Esophagus (tissue), 2 donors: Measurements from ENCODE around the gene HNF4A. TPM values are rescaled to one million over a fixed set of nuclear protein-coding genes. Genes with fewer than 3 reads are reported as not detected.

Source experiments
- H3K27ac ChIP-seq, 2 donors: one replicate each; pipeline ENCODE4 v1.5.1; 2013; ENCODE audit warnings: low read depth in 2 of 2, mild to moderate bottlenecking in 2 of 2, inconsistent platforms in 1 of 2, low read length in 1 of 2, moderate library complexity in 1 of 2
- H3K27me3 ChIP-seq, 2 donors: one replicate each; pipeline ENCODE4 v1.6.1; 2013; ENCODE audit warnings: low read length in 2 of 2, control low read depth in 1 of 2, mild to moderate bottlenecking in 1 of 2; ENCODE audit not compliant: insufficient read depth in 2 of 2, control insufficient read depth in 1 of 2
- H3K36me3 ChIP-seq, 2 donors: one replicate each; pipeline ENCODE4 v1.6.1; 2013; ENCODE audit warnings: low read length in 1 of 2; ENCODE audit not compliant: control insufficient read depth in 2 of 2, insufficient read depth in 2 of 2
- H3K4me1 ChIP-seq, 2 donors: one replicate each; pipeline ENCODE4 v1.6.1; 2013; ENCODE audit warnings: low read length in 1 of 2; ENCODE audit not compliant: control insufficient read depth in 2 of 2, insufficient read depth in 2 of 2
- H3K4me3 ChIP-seq, 2 donors: one replicate each; pipeline ENCODE4 v1.5.1; 2013; ENCODE audit warnings: low read length in 2 of 2, mild to moderate bottlenecking in 2 of 2, low read depth in 1 of 2, moderate library complexity in 1 of 2
- H3K9me3 ChIP-seq, 2 donors: one replicate each; pipeline ENCODE4 v1.6.1; 2013; ENCODE audit warnings: mild to moderate bottlenecking in 2 of 2, low read depth in 1 of 2, low read length in 1 of 2, moderate library complexity in 1 of 2; ENCODE audit not compliant: control insufficient read depth in 2 of 2, insufficient read depth in 1 of 2
- WGBS, 2 donors: extraction: QIAGEN DNeasy Blood & Tissue Kit; methylation state at CpG; one replicate each; pipeline ENCODE4 v1.1.7; 2013; 5-methylcytosine and 5-hydroxymethylcytosine counted together
- polyA plus RNA-seq, 2 donors: library from polyadenylated mRNA; stranded (reverse); fragments of 200-250 nt; gene quantifications; one replicate each; pipeline ENCODE4 v1.2.3, GENCODE V29; 2013
- donor health status: healthy with polysubstance abuse.
- donor health status: Bipolar disorder and iron deficiency.

Gene HNF4A
- polyA plus RNA-seq, 2 donors, result 0.02 TPM

DNA sequence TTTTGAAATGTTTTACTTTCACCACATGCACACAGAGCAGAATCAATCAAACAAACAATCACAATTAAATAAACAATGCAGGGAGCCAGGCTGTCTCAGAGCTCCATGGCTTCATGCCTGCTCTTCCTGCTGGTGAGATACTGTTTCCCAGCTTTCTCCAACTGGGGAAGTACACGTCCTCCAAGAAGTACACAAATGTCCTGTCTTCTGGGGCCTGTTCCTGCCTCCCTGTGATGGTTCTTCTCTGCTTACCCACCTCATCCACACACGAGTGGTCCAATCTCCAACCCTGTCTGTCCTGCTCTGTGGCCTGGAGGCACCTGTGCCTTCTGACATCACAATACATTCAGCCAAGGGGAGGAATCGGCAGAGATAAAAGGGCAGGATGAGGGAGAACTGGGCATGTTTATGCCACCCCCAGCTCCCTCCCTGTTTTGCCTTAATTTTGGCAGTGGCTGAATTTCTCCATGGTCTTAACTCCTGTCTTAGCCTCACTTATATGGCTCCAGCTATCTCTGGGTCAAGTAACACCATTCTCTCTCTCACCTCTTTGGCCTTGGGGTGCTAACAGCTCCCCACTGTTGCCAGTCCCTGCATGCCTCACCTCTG, 94.9 kb downstream of the HNF4A start:
- no peaks in the 10 kb centered on the region for H3K36me3 ChIP-seq
- H3K27ac ChIP-seq, result no peak overlapping the region
- no peak overlapping the region for H3K4me3 ChIP-seq
- peaks cover 0 to 2% of the 10 kb centered on the region in 2 donors for H3K4me1 ChIP-seq
- no peaks in the 10 kb centered on the region for H3K9me3 ChIP-seq
- WGBS, 2 donors, result 37 to 42% methylated on average over 3 of the region's 3 CpGs
- H3K27me3 ChIP-seq, result no peaks in the 10 kb centered on the region

DNA sequence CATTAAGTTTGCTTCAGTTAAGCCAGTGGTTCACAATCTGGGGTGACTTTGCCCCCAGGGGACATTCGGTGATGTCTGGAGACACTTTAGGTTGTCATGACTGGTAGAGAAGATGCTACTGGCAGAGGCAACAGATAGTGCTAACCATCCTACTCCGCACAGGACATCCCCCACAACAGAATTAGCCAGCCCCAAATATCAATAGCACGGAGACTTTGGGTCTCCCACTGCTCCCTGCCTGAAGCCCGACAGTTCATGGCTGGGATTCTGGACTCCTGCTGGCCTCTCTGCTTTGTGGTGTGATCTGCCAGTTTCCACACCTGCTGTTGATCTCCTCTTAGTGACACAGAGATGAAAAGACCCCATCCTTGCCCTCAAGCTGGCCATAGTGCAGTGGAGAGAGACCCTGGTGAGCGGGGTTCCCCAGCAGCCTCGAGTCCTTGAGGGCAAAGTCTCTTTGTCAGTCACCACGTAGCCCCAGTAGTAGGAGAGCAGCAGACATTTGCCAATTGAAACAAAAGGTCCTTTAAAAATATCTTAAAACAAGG, 95.5 kb downstream of the HNF4A start:
- Histone ChIP-seq H3K4me1 (no peaks in the 10 kb centered on the region), H3K9me3 (no peaks in the 10 kb centered on the region), H3K27me3 (no peaks in the 10 kb centered on the region), H3K4me3 (no peak overlapping the region), H3K27ac (no peak overlapping the region), H3K36me3 (no peaks in the 10 kb centered on the region)
- WGBS, 2 donors, result 70% methylated on average over 7 of the region's 7 CpGs

DNA sequence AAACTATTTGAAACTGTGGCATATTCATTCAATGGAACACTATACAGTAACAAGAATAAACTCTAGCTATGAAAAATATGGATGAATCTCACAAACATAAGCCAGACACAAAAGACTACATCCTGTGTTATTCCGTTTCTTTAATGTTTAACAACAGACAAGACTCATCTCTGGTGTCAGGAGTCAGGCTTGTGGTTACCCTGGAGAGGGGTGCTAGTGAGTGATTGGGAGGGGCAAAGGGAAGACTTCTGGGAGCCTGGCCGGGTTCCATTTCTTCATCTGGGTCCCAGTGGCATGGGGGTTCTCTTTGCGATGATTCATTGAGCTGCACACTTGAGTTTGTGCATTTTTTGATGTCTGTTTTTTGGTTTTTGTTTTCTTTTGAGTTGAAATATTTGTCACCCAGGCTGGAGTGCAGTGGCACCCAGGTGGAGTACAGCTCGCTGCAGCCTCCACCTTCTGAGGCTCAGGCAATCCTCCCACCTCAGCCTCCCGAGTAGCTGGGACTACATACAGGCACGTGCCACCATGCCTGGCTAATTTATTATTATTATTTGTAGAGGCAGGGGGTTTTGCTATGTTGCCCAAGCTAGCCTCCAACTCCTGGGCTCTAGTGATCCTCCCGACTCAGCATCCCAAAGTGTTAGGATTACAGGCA, 98.9 kb downstream of the HNF4A start:
- H3K27ac ChIP-seq, result no peak overlapping the region
- WGBS, 2 donors, result 81 to 89% methylated on average over 7 of the region's 7 CpGs
- no peak overlapping the region for H3K4me3 ChIP-seq
- no peaks in the 10 kb centered on the region for H3K4me1 ChIP-seq
- no peaks in the 10 kb centered on the region for H3K36me3 ChIP-seq
- no peaks in the 10 kb centered on the region for H3K27me3 ChIP-seq
- H3K9me3 ChIP-seq, result no peaks in the 10 kb centered on the region

DNA sequence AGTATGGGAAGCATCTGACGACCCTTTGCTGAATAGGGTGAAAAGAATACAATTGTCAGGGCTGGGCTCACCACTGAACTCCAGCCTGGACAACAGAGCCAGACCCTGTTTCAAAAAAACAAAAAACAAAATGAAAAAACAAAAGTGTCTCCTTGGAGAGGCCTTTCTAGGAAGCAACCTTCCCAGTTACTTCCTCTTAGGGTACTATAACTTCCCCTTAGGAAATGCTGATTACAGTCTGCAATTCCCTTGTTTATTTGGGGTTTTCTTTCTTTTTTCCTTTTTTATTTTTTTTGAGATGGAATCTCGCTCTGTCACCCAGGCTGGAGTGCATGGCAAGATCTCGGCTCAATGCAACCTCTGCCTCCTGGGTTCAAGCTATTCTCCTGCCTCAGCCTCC, 99.6 kb downstream of the HNF4A start:
- Histone ChIP-seq H3K9me3 (no peaks in the 10 kb centered on the region), H3K4me3 (no peak overlapping the region), H3K27ac (no peak overlapping the region), H3K36me3 (no peaks in the 10 kb centered on the region), H3K27me3 (no peaks in the 10 kb centered on the region), H3K4me1 (no peaks in the 10 kb centered on the region)
- WGBS, 2 donors, result 58 to 64% methylated on average over 3 of the region's 3 CpGs

DNA sequence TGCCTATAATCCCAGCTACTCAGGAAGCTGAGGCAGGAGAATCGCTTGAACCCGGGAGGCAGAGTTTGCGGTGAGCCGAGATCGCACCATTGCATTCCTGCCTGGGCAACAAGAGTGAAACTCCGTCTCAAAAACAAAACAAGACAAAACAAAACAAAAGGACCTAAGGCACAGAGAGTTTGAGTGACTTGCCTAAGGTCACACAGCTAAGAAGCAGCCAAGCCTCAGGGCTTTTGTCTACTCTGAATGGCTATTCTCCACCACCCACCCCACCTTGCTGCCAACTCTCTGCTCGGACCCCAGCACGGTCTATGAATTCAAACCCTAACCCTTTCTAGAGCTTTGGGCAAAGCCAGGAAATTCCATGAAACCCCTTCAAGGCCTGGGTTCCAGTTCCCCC, 101.1 kb downstream of the HNF4A start:
- Histone ChIP-seq H3K4me1 (no peaks in the 10 kb centered on the region), H3K9me3 (no peaks in the 10 kb centered on the region), H3K27me3 (no peaks in the 10 kb centered on the region), H3K27ac (no peak overlapping the region), H3K36me3 (no peaks in the 10 kb centered on the region), H3K4me3 (no peak overlapping the region)
- 86 to 87% methylated on average over 8 of the region's 8 CpGs for WGBS, 2 donors

DNA sequence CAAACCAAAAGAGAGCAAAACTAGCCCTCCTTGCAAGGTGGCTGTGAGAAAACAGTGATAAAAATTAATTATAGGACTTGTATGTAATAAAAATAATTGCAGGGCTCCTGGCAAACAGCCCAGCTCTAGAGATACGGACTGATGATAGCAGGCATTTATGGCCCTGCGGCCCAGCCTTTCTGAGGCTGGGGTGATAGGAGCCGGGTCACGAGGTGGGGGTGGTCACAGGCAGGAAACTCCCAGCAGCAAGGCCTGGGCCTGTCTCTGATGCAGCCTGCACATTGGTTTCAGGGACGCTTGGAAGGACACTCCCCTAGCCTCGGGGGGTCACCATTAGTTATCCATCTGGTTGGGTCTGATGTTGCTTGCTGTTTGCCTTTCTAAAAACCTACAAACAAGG, 101.5 kb downstream of the HNF4A start:
- H3K27ac ChIP-seq, result no peak overlapping the region
- H3K4me1 ChIP-seq, result no peaks in the 10 kb centered on the region
- no peaks in the 10 kb centered on the region for H3K27me3 ChIP-seq
- no peaks in the 10 kb centered on the region for H3K36me3 ChIP-seq
- H3K9me3 ChIP-seq, result no peaks in the 10 kb centered on the region
- WGBS, 2 donors, result 60 to 65% methylated on average over 6 of the region's 6 CpGs
- H3K4me3 ChIP-seq, result no peak overlapping the region

DNA sequence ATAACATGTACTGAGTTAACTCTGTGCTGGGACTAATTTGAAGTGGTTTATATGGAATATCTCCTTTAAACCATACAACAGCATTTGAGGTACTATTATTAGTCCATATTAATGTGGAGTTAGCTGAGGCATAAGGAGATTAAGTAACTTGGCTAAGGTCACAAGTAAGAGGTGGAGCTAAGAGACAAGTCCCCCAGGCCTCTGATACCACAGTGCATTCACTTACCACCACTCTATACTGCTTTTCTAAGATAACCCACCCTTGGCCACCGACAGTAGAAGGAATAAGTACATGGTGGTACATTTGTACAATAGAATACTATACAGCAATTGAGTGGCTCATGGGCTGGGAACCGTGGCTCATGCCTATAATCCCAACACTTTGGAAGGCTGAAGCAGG, 103.8 kb downstream of the HNF4A start:
- Histone ChIP-seq H3K27me3 (no peaks in the 10 kb centered on the region), H3K4me3 (no peak overlapping the region), H3K36me3 (no peaks in the 10 kb centered on the region), H3K9me3 (no peaks in the 10 kb centered on the region), H3K4me1 (no peaks in the 10 kb centered on the region), H3K27ac (no peak overlapping the region)
- 70 to 84% methylated on average over 2 of the region's 2 CpGs for WGBS, 2 donors

DNA sequence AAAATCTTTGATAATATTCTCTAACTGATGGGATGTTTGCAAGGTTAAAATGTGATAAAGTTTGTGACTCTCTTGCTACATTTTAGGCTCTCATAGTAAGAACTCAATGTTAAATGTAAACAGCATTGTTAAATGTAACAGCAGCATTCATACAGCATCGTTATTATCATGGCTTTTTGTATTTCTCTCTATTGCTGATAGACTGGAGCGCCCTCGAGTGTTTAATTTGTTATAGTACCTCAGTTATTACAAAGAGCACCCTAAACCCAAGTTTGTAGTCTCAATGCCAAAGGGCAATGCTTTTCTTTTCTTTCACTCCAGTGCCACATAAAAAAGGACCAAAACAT, 105.3 kb downstream of the HNF4A start:
- Histone ChIP-seq H3K9me3 (no peaks in the 10 kb centered on the region), H3K36me3 (no peaks in the 10 kb centered on the region), H3K27ac (no peak overlapping the region), H3K4me3 (no peak overlapping the region), H3K4me1 (no peaks in the 10 kb centered on the region), H3K27me3 (no peaks in the 10 kb centered on the region)
- WGBS, 2 donors, result 16 to 23% methylated on average over 3 of the region's 3 CpGs

DNA sequence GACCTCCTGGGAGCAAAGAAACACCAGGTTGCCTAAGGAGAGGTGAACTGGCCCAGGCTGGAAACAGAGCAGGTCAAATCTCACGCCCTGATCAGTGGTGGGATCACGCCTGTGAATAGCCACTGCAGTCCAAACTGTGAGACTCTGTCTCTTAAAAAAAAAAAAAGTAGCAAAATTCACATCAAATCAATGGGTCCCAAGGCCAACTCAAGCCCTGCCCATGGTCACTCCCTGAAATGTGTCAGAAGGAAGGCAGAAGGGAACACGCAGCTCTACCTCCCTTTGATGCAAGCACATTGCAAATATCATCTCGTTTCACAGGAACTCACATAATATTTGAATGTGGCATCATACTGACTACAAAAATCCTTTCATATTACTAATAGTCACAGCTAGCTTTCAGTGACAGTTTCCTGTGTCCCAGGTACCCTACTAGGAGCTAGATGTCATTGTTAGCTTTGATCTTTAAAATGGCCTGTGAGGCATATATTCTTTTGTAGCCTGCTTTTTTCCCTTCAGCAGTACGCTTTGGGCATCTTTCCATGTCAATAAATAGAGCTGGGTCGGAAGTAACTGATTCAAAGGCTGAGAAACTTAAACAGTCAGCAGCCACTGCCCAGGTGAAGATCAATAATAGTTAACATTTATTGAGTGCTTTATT, 105.8 kb downstream of the HNF4A start:
- Histone ChIP-seq H3K4me1 (no peaks in the 10 kb centered on the region), H3K36me3 (no peaks in the 10 kb centered on the region), H3K9me3 (no peaks in the 10 kb centered on the region), H3K4me3 (no peak overlapping the region), H3K27ac (no peak overlapping the region), H3K27me3 (no peaks in the 10 kb centered on the region)
- 52 to 60% methylated on average over 6 of the region's 6 CpGs for WGBS, 2 donors

DNA sequence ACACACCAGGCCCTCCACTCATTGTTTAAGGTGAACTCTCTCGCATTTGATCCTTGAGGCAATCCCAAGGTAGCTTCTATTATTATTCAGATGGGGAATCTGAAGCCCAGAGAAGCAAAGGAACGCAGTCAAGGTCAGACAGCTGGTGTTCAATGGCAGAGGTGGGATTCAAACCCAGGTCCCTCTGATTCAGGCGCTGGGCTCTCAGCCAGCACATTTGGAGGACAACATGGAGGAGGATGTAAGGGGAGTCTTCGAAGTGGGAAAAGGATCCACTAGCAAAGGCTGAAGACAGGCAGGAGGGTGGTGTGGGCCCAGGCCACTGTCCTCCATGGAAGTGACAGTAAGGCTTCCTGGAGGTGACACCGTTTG, 106.3 kb downstream of the HNF4A start:
- Histone ChIP-seq H3K9me3 (no peaks in the 10 kb centered on the region), H3K27me3 (no peaks in the 10 kb centered on the region), H3K36me3 (no peaks in the 10 kb centered on the region), H3K4me3 (no peak overlapping the region), H3K4me1 (no peaks in the 10 kb centered on the region), H3K27ac (no peak overlapping the region)
- 58 to 70% methylated on average over 5 of the region's 5 CpGs for WGBS, 2 donors
